ENCODE data around the gene OBSCN. TPM values are rescaled to one million over a fixed set of nuclear protein-coding genes. Genes with fewer than 3 reads are reported as not detected.
"Not testable (repeated sequence)": the region's sequence is repeated elsewhere in the genome, so short reads cannot be mapped to it uniquely, and the experiment has no call there.

Gene OBSCN
- total and polyA plus RNA-seq, 5 donors from 2014 or later: 0.13 to 57.1 (median 1.1) TPM

- not testable (repeated sequence) for H3K36me3 ChIP-seq (ENCODE audit: control insufficient read depth, insufficient read depth, low read length); H3K36me3 Mint-ChIP-seq; H3K9me3 Mint-ChIP-seq; DNase-seq; H3K9me3 ChIP-seq (ENCODE audit: control insufficient read depth in 2 of 2, low read length in 2 of 2); ATAC-seq (ENCODE audit: low read depth in 2 of 2); H3K27me3 ChIP-seq (ENCODE audit: control insufficient read depth, insufficient read depth, low read length); H3K4me3 ChIP-seq (ENCODE audit: low read depth, low read length); H3K27me3 Mint-ChIP-seq; H3K27ac ChIP-seq (ENCODE audit: insufficient read depth, low read length, poor library complexity, severe bottlenecking); H3K4me3 Mint-ChIP-seq
- peaks cover 2 to 11% (median 6%) of the 10 kb centered on the region in 4 donors for H3K4me1 Mint-ChIP-seq
- peak overlapping the region in 1 of 3 donors; percentile 2 for H3K27ac Mint-ChIP-seq
- peaks cover 12% of the 10 kb centered on the region for H3K4me1 ChIP-seq (ENCODE audit: control insufficient read depth, insufficient read depth, low read length, poor library complexity, severe bottlenecking)
Measured at GRCh38 chr1:228188249-228188648, 19.6 kb upstream of the OBSCN start.

- no peak overlapping the region for H3K4me3 Mint-ChIP-seq
- DNase-seq (no peak), ATAC-seq (ENCODE audit: low read depth in 2 of 2) (no peak)
- Histone ChIP-seq H3K4me1 (ENCODE audit: control insufficient read depth, insufficient read depth, low read length, poor library complexity, severe bottlenecking) (peaks cover 12% of the 10 kb centered on the region), H3K36me3 (ENCODE audit: control insufficient read depth, insufficient read depth, low read length) (no peaks in the 10 kb centered on the region), H3K27me3 (ENCODE audit: control insufficient read depth, insufficient read depth, low read length) (no peaks in the 10 kb centered on the region), H3K9me3 (ENCODE audit: control insufficient read depth in 2 of 2, low read length in 2 of 2) (no peaks in the 10 kb centered on the region), H3K27ac (ENCODE audit: insufficient read depth, low read length, poor library complexity, severe bottlenecking) (no peak overlapping the region), H3K4me3 (ENCODE audit: low read depth, low read length) (no peak overlapping the region)
- no peak overlapping the region for H3K27ac Mint-ChIP-seq
- H3K36me3 Mint-ChIP-seq: peaks cover 3% of the 10 kb centered on the region
- H3K4me1 Mint-ChIP-seq: peaks cover 2 to 11% (median 6%) of the 10 kb centered on the region in 4 donors
- H3K27me3 Mint-ChIP-seq: no peaks in the 10 kb centered on the region
- H3K9me3 Mint-ChIP-seq: peaks cover 0 to 6% (median 0%) of the 10 kb centered on the region in 7 donors
Measured at GRCh38 chr1:228190182-228190581, 17.7 kb upstream of the OBSCN start.

DNA sequence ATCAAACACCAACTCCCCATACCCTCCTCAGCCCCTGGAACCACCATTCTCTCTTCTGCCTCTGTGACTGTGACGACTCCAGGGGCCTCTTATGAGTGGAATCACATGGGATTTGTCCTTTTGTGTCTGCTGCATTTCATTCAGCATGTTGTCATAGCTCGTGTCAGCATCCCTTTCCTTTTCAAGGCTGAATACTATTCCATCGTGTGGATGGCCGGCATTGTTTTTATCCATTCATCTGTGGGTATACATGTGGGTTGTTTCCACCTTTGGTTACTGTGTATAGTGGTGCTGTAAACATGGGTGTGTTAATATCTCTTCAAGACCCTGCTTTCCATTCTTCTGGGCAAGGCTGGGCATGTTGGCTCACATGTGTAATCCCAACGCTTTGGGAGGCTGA lies 17.1 kb upstream of the OBSCN start:
- no peaks in the 10 kb centered on the region for H3K36me3 ChIP-seq (ENCODE audit: control insufficient read depth, insufficient read depth, low read length)
- Mint-ChIP-seq H3K27ac (no peak overlapping the region), H3K9me3 (peaks cover 0 to 6% (median 0%) of the 10 kb centered on the region in 7 donors), H3K4me3 (no peak overlapping the region), H3K27me3 (no peaks in the 10 kb centered on the region), H3K4me1 (peaks cover 2 to 7% (median 4%) of the 10 kb centered on the region in 4 donors), H3K36me3 (peaks cover 7% of the 10 kb centered on the region)
- DNase-seq: no peak
- no peak for ATAC-seq (ENCODE audit: low read depth in 2 of 2)
- peaks cover 7% of the 10 kb centered on the region for H3K4me1 ChIP-seq (ENCODE audit: control insufficient read depth, insufficient read depth, low read length, poor library complexity, severe bottlenecking)
- no peaks in the 10 kb centered on the region for H3K27me3 ChIP-seq (ENCODE audit: control insufficient read depth, insufficient read depth, low read length)
- H3K27ac ChIP-seq (ENCODE audit: insufficient read depth, low read length, poor library complexity, severe bottlenecking): no peak overlapping the region
- H3K4me3 ChIP-seq (ENCODE audit: low read depth, low read length): no peak overlapping the region
- H3K9me3 ChIP-seq (ENCODE audit: control insufficient read depth in 2 of 2, low read length in 2 of 2): no peaks in the 10 kb centered on the region

DNA sequence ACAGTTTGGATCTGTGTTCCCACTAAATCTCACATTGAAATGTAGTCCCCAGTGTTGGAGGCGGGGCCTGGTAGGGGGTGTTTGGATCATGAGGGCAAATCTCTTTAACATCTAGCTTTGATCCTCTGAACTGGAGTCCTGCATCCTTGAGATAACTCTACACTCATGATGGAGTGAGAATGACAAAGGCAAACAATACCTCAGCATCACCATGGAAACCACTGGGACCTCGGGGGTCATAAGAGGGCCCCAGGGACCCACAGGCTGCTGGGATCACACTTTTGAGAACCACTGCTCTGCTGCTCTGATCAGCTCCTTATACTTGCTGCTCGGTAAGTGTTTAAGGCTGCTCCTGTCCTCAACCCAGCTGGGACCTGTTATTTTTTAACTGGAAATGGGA lies 13.4 kb upstream of the OBSCN start:
- Histone ChIP-seq H3K4me1 (ENCODE audit: control insufficient read depth, insufficient read depth, low read length, poor library complexity, severe bottlenecking) (no peaks in the 10 kb centered on the region), H3K9me3 (ENCODE audit: control insufficient read depth in 2 of 2, low read length in 2 of 2) (peaks cover 10 to 12% of the 10 kb centered on the region in 2 experiments), H3K27me3 (ENCODE audit: control insufficient read depth, insufficient read depth, low read length) (no peaks in the 10 kb centered on the region), H3K27ac (ENCODE audit: insufficient read depth, low read length, poor library complexity, severe bottlenecking) (no peak overlapping the region), H3K4me3 (ENCODE audit: low read depth, low read length) (no peak overlapping the region), H3K36me3 (ENCODE audit: control insufficient read depth, insufficient read depth, low read length) (no peaks in the 10 kb centered on the region)
- Mint-ChIP-seq H3K27me3 (no peaks in the 10 kb centered on the region), H3K4me3 (no peak overlapping the region), H3K36me3 (peaks cover 18% of the 10 kb centered on the region), H3K4me1 (peaks cover 0 to 10% (median 1%) of the 10 kb centered on the region in 4 donors), H3K9me3 (peaks cover 0 to 13% (median 7%) of the 10 kb centered on the region in 7 donors), H3K27ac (no peak overlapping the region)
- DNase-seq (no peak), ATAC-seq (ENCODE audit: low read depth in 2 of 2) (no peak)

GRCh38 chr1:228194921-228195812 lies 12.7 kb upstream of the OBSCN start:
- Mint-ChIP-seq H3K36me3 (peaks cover 21% of the 10 kb centered on the region), H3K27me3 (no peaks in the 10 kb centered on the region), H3K9me3 (peaks cover 0 to 16% (median 12%) of the 10 kb centered on the region in 7 donors), H3K27ac (no peak overlapping the region), H3K4me3 (no peak overlapping the region), H3K4me1 (peaks cover 0 to 10% (median 1%) of the 10 kb centered on the region in 4 donors)
- DNase-seq (no peak), ATAC-seq (ENCODE audit: low read depth in 2 of 2) (no peak)
- Histone ChIP-seq H3K4me1 (ENCODE audit: control insufficient read depth, insufficient read depth, low read length, poor library complexity, severe bottlenecking) (no peaks in the 10 kb centered on the region), H3K27ac (ENCODE audit: insufficient read depth, low read length, poor library complexity, severe bottlenecking) (no peak overlapping the region), H3K36me3 (ENCODE audit: control insufficient read depth, insufficient read depth, low read length) (no peaks in the 10 kb centered on the region), H3K4me3 (ENCODE audit: low read depth, low read length) (no peak overlapping the region), H3K27me3 (ENCODE audit: control insufficient read depth, insufficient read depth, low read length) (no peaks in the 10 kb centered on the region), H3K9me3 (ENCODE audit: control insufficient read depth in 2 of 2, low read length in 2 of 2) (peaks cover 16 to 17% of the 10 kb centered on the region in 2 experiments)

DNA sequence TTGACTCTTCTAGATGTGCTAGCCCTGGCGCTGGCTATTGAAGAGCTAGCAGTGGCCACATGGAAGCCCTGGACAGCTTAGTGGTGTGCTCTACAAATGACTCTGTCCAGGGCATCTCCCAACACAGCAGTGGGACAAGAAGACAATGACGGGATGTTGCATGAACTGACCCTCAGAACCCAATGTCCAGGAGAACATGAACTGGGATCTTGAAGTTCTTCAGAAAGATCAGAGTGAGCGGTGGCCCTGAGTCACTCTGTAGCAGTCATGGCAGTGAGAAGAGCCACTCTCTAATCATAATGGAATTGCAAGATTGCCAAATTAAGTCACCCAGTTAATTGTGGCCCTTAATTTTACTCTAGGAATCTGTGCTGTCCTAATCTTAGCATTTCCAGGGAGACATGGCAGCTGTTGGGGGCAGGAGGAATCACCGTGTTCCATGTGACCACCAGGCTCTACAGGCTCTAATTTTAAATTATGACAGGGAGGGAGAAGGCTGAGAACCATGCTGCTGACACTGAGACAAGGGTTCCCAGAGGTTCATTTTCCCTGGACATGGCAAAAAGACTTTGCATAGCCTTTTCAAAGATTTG lies 10.2 kb upstream of the OBSCN start:
- H3K27ac ChIP-seq (ENCODE audit: insufficient read depth, low read length, poor library complexity, severe bottlenecking): no peak overlapping the region
- peaks cover 0 to 10% (median 0%) of the 10 kb centered on the region in 4 donors for H3K4me1 Mint-ChIP-seq
- H3K36me3 Mint-ChIP-seq: peaks cover 21% of the 10 kb centered on the region
- peaks cover 16 to 17% of the 10 kb centered on the region in 2 experiments for H3K9me3 ChIP-seq (ENCODE audit: control insufficient read depth in 2 of 2, low read length in 2 of 2)
- no peak overlapping the region for H3K4me3 Mint-ChIP-seq
- H3K27me3 ChIP-seq (ENCODE audit: control insufficient read depth, insufficient read depth, low read length): no peaks in the 10 kb centered on the region
- peak overlapping the region in 1 of 3 donors; percentile 43 for H3K27ac Mint-ChIP-seq
- DNase-seq (no peak), ATAC-seq (ENCODE audit: low read depth in 2 of 2) (no peak)
- peaks cover 2 to 16% (median 12%) of the 10 kb centered on the region in 7 donors for H3K9me3 Mint-ChIP-seq
- H3K4me1 ChIP-seq (ENCODE audit: control insufficient read depth, insufficient read depth, low read length, poor library complexity, severe bottlenecking): no peaks in the 10 kb centered on the region
- H3K36me3 ChIP-seq (ENCODE audit: control insufficient read depth, insufficient read depth, low read length): no peaks in the 10 kb centered on the region
- H3K27me3 Mint-ChIP-seq: no peaks in the 10 kb centered on the region
- no peak overlapping the region for H3K4me3 ChIP-seq (ENCODE audit: low read depth, low read length)

DNA sequence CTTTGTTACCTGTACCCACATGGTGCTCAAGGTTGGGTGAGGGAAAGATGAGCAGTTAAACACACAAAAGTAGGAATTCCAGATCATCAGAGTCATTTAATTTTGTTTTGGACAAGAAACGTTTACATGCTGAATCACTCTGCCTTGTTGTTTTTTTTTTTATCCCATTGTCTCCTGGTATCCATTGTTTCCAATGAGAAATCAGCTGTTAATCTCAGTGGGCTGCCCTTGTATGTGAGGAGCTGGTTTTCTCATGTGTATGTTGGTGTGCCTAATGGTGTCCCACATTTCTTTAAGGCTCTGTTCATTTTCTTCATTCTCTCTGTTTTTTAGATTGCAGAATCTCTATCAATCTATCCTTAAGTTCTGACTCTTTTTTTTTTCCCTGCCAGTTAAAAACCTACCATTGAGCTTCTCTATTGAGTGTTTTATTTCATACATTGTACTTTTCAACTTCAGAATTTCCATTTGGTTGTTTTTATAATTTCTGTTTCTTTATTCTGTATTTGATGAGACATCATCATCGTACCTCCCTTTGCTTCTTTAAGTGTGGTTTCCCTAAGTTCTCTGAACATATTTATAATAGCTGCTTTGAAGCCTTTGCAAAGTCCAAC lies 8.8 kb upstream of the OBSCN start:
- Histone ChIP-seq H3K4me3 (ENCODE audit: low read depth, low read length) (no peak overlapping the region), H3K36me3 (ENCODE audit: control insufficient read depth, insufficient read depth, low read length) (no peaks in the 10 kb centered on the region), H3K27ac (ENCODE audit: insufficient read depth, low read length, poor library complexity, severe bottlenecking) (no peak overlapping the region), H3K27me3 (ENCODE audit: control insufficient read depth, insufficient read depth, low read length) (no peaks in the 10 kb centered on the region), H3K9me3 (ENCODE audit: control insufficient read depth in 2 of 2, low read length in 2 of 2) (peaks cover 16 to 17% of the 10 kb centered on the region in 2 experiments), H3K4me1 (ENCODE audit: control insufficient read depth, insufficient read depth, low read length, poor library complexity, severe bottlenecking) (no peaks in the 10 kb centered on the region)
- DNase-seq (no peak), ATAC-seq (ENCODE audit: low read depth in 2 of 2) (no peak)
- Mint-ChIP-seq H3K36me3 (peaks cover 21% of the 10 kb centered on the region), H3K4me3 (no peak overlapping the region), H3K4me1 (peaks cover 0 to 10% (median 0%) of the 10 kb centered on the region in 4 donors), H3K27me3 (no peaks in the 10 kb centered on the region), H3K27ac (peak overlapping the region in 1 of 3 donors; percentile 18), H3K9me3 (peaks cover 2 to 16% (median 12%) of the 10 kb centered on the region in 7 donors)

Data from CD4-positive, CD25-positive, alpha-beta regulatory T cell (primary cell).